Subcutaneous adipose tissue (tissue), 4 donors: ENCODE data around the gene CMPK1. TPM values are rescaled to one million over a fixed set of nuclear protein-coding genes. Genes with fewer than 3 reads are reported as not detected.

Source experiments
- total RNA-seq, 4 donors: library from RNA; depleted of rRNA; stranded (reverse); fragments of >200 nt; gene quantifications; one replicate each; pipeline ENCODE4 v1.1.0, GENCODE V29; 2016
- TF ChIP-seq, protein P1 (sequence below): fragments of 450-650 bp; IDR thresholded peaks from one replicate; pipeline ENCODE4 v1.5.1; 2016; ENCODE audit warnings: low read depth, mild to moderate bottlenecking, control low read depth, antibody characterized with exemption, moderate library complexity

Gene CMPK1, protein sequence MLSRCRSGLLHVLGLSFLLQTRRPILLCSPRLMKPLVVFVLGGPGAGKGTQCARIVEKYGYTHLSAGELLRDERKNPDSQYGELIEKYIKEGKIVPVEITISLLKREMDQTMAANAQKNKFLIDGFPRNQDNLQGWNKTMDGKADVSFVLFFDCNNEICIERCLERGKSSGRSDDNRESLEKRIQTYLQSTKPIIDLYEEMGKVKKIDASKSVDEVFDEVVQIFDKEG
- total RNA-seq: 100 to 1,000 TPM; 143 to 290 (median 199) TPM

DNA sequence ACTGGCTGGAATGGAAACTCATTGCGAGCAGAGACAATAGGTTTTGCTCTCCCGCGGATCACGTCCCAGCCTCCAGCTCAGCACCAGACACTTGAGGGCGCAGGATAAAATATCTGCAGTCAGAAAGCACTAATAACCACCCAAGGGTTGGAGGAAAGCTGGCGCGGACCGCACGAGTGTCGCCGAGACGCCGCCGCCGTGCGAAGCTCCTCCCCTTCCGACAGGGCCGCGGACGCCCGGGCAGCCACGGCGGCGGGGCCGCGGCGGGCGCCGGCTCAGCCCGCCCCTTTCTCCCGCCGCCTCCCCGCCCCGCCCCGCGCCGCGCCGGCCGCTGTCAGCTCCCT, at the start of gene CMPK1:
TSS of gene CMPK1 (plus strand) at position 213 of the 344 bp plus-strand sequence. CDS start 156 bp downstream, outside the sequence.
- TF ChIP-seq, protein P1, sequence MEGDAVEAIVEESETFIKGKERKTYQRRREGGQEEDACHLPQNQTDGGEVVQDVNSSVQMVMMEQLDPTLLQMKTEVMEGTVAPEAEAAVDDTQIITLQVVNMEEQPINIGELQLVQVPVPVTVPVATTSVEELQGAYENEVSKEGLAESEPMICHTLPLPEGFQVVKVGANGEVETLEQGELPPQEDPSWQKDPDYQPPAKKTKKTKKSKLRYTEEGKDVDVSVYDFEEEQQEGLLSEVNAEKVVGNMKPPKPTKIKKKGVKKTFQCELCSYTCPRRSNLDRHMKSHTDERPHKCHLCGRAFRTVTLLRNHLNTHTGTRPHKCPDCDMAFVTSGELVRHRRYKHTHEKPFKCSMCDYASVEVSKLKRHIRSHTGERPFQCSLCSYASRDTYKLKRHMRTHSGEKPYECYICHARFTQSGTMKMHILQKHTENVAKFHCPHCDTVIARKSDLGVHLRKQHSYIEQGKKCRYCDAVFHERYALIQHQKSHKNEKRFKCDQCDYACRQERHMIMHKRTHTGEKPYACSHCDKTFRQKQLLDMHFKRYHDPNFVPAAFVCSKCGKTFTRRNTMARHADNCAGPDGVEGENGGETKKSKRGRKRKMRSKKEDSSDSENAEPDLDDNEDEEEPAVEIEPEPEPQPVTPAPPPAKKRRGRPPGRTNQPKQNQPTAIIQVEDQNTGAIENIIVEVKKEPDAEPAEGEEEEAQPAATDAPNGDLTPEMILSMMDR: no peak

DNA sequence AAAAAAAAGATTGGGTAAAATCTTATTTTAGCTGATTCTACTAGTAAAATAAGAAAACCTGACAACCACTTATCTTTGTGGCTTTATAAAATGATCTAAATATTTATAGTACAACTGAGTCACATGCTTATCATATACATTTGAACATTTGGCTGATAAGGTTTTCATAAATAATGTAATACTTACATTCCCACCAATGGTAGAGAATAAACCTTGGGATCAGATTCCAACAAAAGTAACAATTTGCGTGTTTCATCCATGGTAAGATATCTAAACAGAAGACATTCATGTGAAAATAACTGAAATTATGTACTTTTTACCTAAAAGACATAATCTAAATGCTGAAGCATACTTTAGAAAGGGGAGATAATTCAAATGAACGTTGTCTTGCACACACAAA, 38.0 kb upstream of the CMPK1 start:
- TF ChIP-seq, protein P1: no peak

DNA sequence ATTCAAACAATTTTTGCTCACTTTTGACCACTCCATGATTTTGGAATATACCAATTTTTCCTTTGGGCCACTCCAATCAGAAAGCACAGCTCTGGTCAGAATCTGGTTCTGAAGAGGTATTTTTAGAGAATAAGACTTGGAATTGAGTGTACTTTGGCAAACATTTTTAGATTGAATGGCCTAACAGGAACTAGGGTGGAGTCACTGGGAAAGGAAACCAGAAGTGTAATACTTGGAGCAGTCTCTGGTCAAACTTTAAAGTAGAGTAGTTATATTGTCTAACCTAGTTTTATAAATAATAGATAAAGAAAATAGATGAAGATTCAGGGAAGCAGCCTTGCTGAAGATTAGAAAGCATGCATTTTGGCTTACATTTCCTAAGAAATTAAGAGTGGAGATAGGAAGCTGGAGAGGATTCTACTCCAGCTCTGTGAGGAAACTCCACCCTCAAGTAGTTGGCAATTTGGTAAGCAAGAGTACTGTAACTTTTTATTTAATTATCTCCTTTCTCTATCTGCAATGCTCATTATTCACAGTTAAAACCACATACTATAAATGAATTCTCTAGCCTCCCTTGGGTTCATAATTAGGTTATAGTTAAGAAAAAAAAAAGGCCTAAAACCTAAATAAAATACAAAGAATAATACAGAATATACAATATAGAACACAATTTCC, 35.4 kb upstream of the CMPK1 start:
- TF ChIP-seq, protein P1: no peak

DNA sequence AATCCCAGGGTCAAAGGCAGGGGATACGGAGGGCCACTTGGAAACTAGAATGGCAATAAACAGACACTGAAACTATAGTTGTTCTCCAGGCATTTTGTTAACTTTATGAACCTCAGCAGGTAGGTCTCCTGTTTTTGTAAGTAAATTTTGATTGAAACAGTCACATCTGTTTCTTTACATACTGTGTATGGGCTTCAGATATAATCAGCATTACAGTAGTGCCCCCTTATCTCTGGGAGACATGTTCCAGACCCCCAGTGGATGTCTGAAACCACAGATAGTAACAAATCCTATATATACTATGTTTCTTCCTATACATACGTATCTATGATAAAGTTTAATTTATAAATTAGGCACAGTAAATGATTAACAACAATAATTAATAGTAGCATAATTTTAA, 31.1 kb upstream of the CMPK1 start:
- TF ChIP-seq, protein P1: no peak

DNA sequence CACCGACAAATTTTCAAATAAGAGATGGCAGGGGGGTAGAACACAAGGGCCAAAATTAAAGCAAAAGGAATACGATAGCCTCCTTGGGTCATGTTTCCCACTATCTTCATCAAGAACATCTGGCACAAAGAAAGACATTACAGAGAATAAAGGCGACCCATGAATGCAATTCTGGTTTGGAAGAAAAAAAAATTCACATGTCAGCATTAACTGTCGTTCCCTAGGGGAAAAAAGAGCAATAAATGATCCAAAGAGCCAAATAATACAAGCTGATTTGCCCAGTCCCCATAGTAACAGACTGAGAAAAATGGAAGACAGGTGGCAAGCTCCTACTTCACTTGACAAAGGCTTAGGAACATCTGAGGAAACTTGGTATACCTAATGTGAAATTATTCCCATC, 24.2 kb upstream of the CMPK1 start:
- TF ChIP-seq, protein P1: no peak

DNA sequence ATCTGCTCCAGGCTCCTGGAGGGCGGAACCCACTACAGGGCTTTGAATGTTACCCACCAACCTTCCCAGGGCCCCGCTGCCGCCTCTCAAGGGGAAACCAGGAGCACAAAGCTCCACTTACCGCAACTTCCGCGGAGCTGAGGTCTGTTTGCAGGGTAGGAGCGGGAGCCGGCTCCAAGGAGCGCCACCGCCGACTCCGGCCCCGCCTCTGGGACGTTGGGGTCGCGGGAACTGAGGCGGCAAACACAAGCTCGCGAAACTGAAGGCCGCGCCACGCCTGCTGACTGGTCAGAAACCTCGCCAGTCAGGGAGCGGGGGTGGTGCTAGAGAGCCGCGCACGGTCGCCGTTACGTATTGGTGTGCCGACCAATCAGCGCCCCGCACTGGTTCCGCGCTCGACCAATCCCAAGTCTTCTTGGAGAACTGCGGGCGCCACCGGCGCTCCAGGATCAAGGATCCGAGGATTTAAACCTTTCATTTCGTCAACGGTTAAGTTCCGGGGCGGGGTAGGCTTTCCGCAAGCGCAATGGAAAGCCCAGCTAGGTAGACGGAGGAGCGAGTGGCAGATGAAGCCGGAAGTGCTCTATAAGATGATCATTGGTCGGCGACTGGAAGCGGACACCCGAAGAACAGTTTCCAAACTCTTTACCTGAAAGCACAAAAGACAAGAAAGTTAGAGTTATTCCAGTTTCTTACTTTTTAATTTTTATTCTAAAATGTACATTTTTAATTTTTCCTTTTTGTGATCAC, 19.5 kb upstream of the CMPK1 start, which contains the start of gene STIL:
TSS of gene STIL (minus strand) at position 233 of the 750 bp plus-strand sequence. CDS start 3,828 bp downstream, outside the sequence.
- TF ChIP-seq, protein P1: no peak

DNA sequence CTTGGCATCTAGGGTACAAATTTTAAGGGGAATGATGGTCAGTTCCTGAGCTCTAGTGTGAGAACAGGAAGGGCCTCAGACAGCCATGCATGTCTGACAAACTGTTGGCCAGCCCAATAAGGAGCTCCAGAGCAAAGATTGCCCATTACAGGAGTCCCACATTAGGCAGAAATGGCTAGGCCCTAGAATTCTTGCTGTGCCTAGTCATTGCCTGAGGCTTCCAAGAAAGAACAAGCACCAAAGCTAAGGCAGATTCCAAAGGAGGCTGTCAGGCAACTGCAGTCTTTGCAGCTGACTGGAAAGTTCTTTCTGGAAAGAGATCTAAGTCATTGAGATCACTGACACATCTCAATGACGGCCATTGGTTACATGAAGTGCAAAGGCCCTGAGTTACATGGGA, 15.7 kb upstream of the CMPK1 start:
- TF ChIP-seq, protein P1: no peak
